ENCODE data around the gene COG8. TPM values are rescaled to one million over a fixed set of nuclear protein-coding genes. Genes with fewer than 3 reads are reported as not detected.

Gene COG8
- total RNA-seq, 2 donors from 2014 or later = 29.6 to 39.0 TPM

Other genes starting within 250 kb of the COG8 start
- gene HAS3, start 233.9 kb downstream of the COG8 start, total RNA-seq = under 1 TPM; 0.36 to 0.98 TPM
- 100 to 1,000 TPM; 118 to 133 TPM for gene CHTF8, start 207.0 kb downstream of the COG8 start, total RNA-seq
- gene UTP4, start 206.9 kb downstream of the COG8 start, total RNA-seq = 10 to 100 TPM; 72.9 to 92.0 TPM
- gene SNTB2, start 152.4 kb downstream of the COG8 start, total RNA-seq = 10 to 100 TPM; 10.7 to 26.1 TPM
- 10 to 100 TPM; 41.5 to 45.8 TPM for gene VPS4A, start 28.2 kb downstream of the COG8 start, total RNA-seq
- 10 to 100 TPM; 15.6 to 26.9 TPM for gene PDF, start 9.0 kb downstream of the COG8 start, total RNA-seq
- 10 to 100 TPM; 52.3 to 82.8 TPM for gene NIP7, start 208 bp upstream of the COG8 start, total RNA-seq
- 1 to 10 TPM; 1.5 to 5.0 TPM for gene TMED6, start 12.2 kb upstream of the COG8 start, total RNA-seq
- gene TERF2, start 46.4 kb upstream of the COG8 start, total RNA-seq = 10 to 100 TPM; 39.9 to 43.3 TPM
- gene CYB5B, start 85.1 kb upstream of the COG8 start, total RNA-seq = 100 to 1,000 TPM; 162 to 230 TPM
- gene NFAT5, start 226.4 kb upstream of the COG8 start, total RNA-seq = 100 to 1,000 TPM; 106 to 152 TPM